Brain pericyte (primary cell): ENCODE measurements around the gene HMG20A.
A peak's percentile ranks its signal among the peaks of the same experiment; 100 is the strongest.

Experiments
- DNase-seq: peaks from one replicate; pipeline ENCODE4 v3.0.0-alpha.2; 2012; ENCODE audit warnings: low read depth, low spot score

The HMG20A gene

DNA sequence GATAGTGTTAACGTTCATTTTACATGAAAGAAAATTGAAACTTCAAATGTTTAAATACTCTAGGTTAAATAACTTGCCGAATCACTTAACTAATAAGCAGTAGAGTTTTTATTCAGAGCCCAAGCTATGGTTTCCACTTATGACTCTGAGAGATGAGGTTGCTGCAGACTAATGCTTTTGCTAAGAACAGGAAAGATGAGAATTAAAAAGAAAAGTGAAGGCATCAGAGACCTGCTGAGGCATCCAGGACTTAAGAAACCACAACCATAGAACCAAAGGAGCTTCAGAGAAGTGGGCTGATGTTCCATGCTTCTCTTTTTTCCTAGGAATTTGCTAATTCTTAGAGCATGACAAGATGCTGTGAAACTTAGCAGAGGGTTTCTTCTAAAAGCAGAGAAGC, 9.5 kb downstream of the HMG20A start:
- DNase-seq, result no peak

DNA sequence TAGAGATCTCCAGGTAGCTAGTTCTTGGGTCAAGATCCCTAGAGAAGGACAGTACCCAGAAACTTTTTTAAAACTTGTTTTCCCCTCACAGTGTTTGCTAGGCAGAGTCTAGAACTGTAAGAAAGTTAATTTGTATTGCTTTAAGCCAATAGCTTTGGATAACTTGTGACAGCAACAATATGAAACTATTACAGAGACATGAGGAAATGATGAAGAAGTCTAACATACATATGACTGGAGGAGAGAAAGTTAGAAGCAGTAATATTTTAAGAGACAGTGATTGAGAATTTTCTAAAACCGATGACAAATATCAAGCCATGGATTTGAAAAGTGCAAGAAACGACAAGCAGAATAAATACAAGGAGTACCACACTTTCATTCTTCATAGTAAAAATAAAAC, 10.0 kb downstream of the HMG20A start:
- no peak for DNase-seq

DNA sequence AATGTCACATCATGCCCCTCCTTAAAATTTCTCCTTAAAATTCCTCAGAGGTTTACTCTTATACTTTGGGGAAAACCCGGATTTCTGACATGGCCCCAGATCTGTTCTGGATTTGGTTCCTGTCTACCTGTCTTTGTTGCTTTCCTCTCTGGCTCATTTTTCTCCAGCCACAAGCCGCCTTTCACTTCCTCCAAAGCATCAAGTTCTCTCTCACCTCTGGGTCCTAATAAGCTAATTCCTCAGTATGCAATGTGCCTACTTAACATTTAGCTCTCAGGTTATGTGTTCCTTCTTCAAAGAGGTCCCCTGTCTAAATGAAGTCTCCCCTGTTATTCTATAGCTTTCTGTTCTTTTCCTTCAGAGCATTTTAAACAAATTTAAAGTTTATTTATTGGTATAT, 16.1 kb downstream of the HMG20A start:
- no peak for DNase-seq

- DNase-seq, result no peak
Observed at GRCh38 chr15:77437264-77437663, 16.6 kb downstream of the HMG20A start.

DNA sequence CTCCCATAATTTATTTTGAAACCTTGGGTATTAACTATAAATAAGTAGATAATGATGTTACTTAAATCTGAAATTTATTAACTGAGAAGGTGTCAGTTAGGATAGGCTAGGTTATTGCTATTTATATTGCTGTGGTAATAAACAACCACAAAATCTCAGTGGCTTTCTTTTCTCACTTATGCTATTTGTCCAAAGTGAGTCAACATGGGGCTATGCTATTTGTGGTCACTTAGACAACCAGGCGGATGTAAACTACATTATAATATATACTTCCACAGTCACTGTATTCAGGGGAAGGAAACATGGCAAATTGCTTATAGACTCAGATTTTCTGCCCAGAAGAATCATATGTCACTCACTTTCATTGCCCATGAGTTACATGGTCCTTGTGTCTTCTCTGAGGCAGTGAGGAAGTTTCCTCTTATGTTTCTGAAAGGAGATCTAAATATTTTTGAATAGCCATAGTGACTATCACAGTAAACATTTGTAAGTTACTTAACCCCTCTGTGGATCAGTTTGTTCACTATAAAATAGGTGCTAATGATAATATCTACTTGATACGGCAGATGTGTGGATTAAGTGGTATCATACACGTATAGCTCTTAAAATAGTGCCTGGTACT, 19.8 kb downstream of the HMG20A start:
- DNase-seq, result no peak

GRCh38 chr15:77446840-77447390, 26.2 kb downstream of the HMG20A start:
- DNase-seq, result no peak

DNA sequence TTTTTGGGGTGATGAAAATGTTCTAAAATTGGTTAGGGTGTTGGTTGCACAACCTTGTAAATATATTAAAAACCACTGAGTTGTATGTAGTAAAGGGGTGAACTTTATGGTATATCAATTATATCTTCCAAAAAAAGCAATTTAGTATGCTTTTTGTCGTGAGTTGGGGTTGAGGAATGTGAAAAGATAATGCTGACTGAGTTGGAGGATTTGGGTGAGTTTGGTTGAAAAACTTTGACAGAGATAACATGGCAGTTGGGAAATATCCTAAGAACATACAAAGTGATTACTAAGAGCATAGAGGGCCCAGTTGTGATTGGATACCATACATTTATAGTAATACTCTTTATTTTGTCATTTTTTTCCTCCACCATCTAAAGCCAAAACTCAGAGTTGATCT, 33.6 kb downstream of the HMG20A start:
- DNase-seq, result no peak

DNA sequence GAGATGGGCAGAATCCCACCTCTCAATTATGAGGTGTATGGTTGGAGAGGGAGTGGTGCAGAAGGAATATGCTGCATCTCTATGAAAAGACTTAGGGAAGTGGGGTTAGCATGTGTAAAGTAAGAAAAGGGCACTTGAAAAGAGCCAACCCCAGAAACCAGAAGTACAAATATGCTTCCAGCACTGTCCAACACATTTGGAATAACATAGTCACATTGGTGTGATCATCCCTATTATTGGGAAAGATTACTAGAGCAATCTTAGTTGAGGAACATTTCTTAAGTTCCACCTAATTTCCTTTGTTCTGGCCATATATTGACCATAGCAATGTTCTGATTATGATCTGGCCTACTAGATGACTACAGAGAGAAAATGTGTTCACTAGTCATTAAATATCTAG, 34.3 kb downstream of the HMG20A start:
- no peak for DNase-seq

DNA sequence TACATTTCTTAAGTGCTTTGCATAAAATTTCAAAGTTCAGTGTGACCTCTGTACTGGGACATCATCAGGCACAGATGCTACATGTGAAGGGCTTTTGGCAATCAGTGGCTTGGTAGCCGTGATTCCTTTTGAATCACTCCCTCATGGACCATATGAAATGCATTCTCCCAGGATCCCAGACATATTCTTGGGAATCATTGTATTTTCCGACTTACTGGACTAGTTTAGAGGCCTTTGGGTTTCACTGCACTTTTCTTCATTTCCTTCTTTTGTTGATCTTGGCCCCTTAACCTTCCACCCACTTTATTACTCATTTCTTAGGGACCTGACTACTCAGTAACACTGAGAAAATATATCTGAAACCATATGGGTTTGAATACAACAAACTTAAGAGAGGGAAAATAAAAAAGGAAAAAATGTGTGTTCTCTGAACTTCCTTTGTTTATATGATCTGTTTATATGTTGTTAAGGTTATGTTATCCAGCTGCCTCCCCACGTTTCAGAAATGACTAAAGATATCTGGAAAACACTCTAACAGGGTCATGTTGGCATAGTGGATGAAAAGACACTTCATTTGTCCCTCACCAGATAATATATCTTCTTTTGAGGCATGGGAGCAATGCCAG, 35.1 kb downstream of the HMG20A start:
- peak; percentile 55 for DNase-seq

DNA sequence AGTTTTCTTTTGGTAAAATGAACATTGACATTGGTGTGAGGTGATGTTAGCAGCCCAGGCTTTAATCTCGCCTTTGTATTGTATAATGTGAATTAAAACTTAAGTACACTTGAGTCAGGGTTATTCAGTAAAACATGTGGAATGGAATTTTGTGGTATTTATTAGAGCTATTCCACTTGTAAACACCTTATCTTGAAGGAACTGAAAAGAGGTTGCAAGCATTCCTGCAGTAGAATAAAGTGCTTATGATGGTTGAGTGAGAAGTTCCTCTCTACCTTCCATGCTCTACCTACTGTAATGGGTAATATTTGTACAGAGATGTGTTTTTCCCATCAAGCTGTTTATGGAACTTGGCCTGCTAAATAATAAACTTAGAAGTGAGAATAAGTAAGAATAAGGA, 36.1 kb downstream of the HMG20A start:
- no peak for DNase-seq

GRCh38 chr15:77457191-77457904, 36.7 kb downstream of the HMG20A start:
- no peak for DNase-seq

GRCh38 chr15:77457905-77458265, 37.2 kb downstream of the HMG20A start:
- DNase-seq, result no peak

DNA sequence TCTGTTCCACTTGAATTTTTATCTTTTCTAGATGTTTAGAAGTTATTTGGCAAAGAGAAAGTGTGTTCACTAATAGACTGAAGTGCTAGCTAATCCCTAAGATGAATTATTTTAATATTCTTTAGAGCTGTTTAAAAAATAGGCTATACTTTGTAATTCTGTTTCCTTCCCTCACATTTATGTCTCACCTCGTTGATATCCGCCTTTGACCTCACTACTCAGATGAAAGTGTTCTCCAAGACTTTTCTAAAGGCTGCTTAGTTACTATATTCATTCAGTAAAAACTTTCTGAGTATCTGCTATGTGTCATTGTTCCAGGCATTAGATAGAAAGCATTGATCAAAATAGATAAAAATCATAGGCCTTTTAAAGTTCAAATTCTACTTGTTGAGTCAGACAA, 38.3 kb downstream of the HMG20A start:
- no peak for DNase-seq

- no peak for DNase-seq
Observed at GRCh38 chr15:77461486-77461885, 40.8 kb downstream of the HMG20A start.

DNA sequence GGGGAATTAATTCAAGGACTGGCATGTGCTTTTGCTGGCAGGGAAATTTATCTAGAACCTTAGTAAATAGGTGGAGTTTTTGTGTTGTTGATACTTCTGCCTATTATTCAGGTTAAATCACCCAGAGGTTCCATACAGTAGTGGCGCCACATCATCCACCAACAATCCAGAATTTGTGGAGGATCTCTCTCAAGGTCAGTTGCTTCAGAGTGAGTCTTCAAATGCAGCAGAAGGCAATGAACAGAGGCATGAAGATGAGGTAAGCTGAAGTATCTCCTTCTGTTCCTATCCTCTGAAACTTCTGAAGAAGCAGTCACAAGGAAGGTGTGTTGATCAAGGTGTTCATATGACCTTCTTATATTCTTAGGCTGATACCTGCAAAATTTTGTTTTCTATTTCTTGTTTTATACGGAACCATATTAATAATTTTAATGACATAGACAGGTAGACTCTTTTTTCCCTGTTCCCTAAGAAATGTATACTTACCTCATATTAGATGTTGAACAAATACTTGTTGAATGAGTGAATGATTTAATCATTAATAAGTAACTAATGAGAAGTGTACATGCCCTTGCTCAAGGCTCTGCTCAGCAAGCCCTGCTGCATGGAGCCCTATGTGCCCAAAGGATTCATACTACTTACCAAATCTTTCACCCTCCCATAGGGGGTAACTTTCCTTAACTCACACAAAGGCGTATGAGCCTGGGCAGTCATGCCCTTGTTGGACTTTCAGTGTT, 43.6 kb downstream of the HMG20A start:
- no peak for DNase-seq

DNA sequence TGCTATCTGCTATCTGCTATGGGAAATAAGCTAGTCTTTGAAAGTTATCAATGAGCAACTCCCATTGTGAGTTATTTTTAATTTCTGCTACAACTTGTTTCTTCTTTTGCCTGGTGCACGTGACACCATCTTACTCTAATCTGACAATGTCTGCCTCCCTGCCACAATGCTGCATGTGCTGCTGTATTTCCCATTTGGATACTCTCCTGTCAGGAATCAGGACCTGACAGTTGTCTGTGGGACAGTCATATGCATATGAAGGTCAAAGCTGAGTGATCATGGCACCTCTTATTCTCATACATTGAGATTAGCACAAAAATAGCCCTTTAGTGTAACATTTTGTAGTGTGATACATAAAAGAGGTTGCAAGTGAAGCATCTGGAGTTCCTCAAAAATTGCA, 45.8 kb downstream of the HMG20A start:
- DNase-seq, result no peak

DNA sequence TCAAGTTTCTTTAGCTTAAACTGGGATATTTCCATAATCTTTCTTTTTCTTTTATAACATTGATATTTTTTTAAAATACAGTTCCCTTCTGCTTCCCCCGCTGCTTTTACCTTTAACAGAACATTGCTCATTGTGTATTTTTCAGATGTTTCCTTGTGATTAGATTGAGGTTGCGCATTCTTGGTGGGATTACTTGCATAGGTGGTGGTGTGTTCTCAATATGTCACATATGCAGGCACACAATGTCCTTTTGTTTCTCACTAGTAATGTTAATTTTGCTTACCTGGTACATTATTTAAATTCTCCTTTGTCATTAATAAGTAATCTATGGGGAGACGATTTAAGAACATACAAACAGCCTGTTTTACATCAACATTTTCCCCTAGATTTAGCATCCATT, 48.2 kb downstream of the HMG20A start:
- DNase-seq, result no peak

DNA sequence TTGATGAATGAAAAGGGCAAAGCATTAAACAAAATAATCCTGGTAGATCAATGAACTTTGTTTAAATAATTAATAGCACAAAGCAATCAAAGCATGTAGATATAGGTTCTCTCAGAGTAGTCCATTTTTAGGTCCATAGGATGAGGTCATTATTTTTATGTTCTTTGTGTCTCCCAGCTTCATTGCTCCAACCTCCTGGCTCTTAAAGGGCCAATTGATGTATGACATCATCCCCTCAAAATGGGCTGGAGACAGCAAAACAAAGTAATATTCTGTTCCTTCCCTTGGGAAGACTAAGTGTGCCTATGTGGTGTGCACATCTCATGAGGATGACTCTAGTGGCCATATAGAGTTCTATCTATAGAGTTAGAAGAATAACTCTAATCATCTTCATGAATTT, 49.5 kb downstream of the HMG20A start:
- DNase-seq, result no peak

- DNase-seq, result no peak
Observed at GRCh38 chr15:77473328-77473727, 52.6 kb downstream of the HMG20A start.

GRCh38 chr15:77474310-77474988, 53.8 kb downstream of the HMG20A start:
- no peak for DNase-seq

GRCh38 chr15:77475001-77475400, 54.3 kb downstream of the HMG20A start:
- DNase-seq, result no peak

DNA sequence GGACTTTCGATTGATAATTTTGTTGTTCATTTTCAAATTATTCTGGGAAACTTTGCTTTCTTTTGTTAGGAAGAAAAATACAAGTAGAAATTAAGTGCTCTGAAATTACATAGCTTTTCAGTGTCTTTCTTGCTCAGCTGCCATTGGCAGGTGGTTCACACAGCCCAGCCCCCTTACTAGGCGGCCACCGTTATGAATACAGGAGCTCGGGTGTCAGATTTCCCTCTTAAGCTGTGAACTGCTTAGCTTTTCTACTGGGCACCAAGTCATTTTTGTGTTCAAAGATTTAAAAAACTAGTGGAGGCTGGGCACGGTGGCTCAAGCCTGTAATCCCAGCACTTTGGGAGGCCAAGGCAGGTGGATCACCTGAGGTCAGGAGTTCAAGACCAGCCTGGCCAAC, 55.2 kb downstream of the HMG20A start:
- no peak for DNase-seq
